ENCODE data around the gene TFDP1.
"Not testable (repeated sequence)": the region's sequence is repeated elsewhere in the genome, so short reads cannot be mapped to it uniquely, and the experiment has no call there.

Gene TFDP1

GRCh38 chr13:113621046-113621445 lies 36.5 kb downstream of the TFDP1 start:
- DNase-seq: no peak

- not testable (repeated sequence) for DNase-seq
These were observed 36.9 kb downstream of the TFDP1 start for GRCh38 chr13:113621498-113621897.

GRCh38 chr13:113621986-113622550 lies 37.5 kb downstream of the TFDP1 start:
- DNase-seq: not testable (repeated sequence)

GRCh38 chr13:113622791-113623490 lies 38.4 kb downstream of the TFDP1 start:
- DNase-seq: no peak

- no peak for DNase-seq
These were observed 39.1 kb downstream of the TFDP1 start for GRCh38 chr13:113623491-113624234.

GRCh38 chr13:113624235-113624587 lies 39.7 kb downstream of the TFDP1 start:
- DNase-seq: no peak

- not testable (repeated sequence) for DNase-seq
These were observed 40.2 kb downstream of the TFDP1 start for GRCh38 chr13:113624640-113625304.

DNA sequence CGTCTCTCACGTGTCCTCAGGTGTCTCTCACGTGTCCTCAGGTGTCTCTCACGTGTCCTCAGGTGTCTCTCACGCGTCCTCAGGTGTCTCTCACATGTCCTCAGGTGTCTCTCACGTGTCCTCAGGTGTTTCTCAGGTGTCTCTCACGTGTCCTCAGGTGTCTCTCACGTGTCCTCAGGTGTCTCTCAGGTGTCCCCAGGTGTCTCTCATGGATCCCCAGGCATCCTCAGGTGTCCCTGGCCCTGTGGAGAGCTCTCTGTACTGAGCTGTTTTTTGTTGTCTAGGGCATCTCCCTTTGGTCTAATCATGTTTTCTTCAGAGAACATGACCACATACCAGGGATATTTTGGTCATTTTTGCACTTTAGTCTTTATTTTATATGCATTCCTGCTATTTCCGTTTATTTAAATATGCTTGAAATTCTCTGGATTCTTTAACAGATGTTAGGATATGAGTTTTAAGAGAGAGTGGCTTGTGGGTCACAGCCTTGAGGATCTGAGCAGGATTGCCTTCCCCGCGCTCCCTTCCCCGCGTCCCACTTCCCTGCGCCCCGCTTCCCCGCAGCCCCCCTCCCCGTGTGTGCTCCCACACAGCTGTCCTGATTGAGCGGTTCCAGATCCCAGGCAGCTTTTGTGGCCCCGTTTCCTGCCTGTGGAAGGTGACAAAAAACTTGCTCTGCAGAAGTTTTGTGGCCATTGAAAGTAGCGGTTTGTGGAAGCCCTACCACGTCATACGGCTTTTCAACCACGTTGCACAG lies 41.6 kb downstream of the TFDP1 start:
- no peak for DNase-seq

DNA sequence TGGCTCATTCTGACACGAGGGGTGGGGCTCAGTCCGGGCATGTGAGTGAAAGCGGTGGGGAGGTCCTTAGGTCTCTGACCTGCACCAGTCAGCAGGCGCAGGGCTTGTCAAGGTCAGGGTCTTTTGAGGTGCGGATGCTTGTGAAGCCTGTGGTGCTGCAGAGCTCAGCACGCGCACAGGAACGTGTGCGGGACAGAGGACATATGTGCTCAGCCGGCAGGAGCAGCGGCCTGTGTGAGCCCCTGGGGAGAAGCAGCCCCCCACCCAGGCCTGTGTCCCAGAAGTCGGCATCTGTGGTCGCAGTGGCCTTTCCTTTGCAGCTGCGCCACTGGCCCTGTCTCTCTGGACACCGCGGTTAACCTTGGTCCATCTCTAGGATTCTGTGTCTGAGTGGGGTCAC lies 42.6 kb downstream of the TFDP1 start:
- DNase-seq: no peak

- DNase-seq: no peak
These were observed 44.0 kb downstream of the TFDP1 start for GRCh38 chr13:113628291-113629270.

DNA sequence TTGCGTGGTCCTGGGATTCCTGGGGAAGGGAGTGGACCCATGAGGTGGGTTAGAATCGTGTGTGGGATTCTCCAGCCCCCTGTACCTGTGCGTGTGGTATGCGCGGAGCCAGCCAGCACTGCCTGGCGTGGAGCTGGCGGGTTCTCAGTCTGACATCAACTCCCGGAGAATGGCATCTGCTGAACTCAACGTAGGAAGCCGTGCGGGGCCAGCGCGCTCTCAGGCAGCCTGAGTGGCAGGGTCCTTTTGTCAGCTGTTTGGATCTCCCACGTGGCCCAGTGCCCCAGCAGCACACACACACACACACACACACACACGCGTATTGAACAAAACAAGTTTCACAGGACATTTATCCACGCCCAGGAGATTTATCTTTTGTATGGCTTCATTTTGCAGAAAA lies 45.3 kb downstream of the TFDP1 start:
- DNase-seq: no peak

DNA sequence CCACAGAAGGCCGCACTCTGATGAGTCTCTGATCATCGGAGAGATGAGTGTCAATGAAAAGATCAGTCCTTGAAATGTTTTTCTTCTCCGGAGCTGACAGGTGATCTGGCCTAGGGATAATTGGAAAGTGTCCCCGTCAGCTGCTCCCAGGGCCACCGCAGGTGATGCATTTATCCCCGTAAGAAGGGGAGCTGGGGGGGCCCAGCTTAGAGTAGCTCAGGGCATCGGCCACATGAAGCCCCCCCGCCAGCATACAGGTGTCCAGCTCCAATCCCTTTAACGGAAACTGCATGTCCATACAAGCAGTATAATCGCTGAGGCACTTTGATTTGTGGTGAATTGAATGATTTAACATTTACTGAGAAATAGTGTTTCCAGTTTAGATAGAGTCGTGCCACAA lies 45.7 kb downstream of the TFDP1 start:
- DNase-seq: no peak

- no peak for DNase-seq
These were observed 46.3 kb downstream of the TFDP1 start for GRCh38 chr13:113630804-113631203.

DNA sequence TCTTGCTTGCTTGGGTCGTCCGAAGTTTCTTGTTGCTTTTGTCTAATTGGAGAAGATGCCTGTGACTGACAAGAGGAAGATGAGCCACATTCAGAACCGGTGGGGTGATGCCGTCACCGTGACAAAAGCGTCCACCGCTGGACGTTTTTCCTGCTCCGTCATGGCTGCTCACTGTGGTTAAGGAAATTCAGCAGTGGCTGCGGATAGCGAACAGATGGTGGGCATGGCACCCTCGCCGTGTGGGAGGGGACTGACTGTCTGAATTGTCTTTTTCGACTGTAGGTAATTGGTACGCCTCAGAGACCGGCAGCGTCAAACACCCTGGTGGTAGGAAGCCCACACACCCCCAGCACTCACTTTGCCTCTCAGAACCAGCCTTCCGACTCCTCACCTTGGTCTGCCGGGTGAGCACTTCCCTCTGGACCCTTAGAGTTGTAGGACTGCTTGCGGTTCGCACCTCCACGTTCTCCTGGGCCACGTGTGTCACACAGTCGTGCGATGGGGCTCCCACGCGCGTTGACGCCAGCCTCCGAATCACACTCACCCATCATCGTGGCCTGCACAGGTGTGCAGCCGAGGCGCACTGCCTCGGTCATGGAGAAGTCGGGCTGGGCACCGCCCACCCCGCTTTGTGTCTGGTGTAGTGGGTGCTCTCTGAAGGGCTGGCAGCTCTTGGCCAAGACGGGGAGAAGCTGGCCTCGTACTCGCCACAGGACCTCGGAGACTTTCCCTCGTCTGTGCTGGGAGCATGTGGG lies 47.0 kb downstream of the TFDP1 start:
- no peak for DNase-seq

DNA sequence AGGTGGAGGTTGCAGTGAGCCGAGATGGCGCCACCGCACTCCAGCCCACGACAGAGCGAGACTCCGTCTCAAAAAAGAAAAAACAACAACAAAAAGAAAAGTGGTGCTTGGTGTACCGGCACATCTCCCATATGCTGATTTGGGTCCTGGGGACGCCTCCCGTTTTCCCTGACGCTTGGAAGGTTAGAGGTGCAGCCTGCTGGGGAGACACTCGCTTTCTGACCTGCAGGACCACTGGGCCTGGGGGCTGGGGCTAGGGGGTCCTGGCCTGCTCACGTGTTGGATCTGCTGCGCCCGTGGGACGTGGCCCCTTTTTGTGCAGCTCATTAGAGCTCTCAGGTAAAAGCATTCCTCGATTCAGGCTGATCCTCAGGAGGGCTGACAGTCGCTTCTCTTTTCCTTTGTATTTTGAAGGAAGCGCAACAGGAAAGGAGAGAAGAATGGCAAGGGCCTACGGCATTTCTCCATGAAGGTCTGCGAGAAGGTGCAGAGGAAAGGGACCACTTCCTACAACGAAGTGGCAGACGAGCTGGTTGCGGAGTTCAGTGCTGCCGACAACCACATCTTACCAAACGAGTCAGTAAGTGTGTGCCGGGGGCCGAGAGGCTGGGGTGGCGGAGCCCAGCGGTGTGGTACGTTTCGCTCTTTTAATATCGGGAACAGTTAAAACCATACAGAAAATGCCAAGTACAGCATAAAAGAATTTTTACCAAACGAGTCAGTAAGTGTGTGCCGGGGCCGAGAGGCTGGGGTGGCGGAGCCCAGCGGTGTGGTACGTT lies 48.3 kb downstream of the TFDP1 start:
- no peak for DNase-seq

DNA sequence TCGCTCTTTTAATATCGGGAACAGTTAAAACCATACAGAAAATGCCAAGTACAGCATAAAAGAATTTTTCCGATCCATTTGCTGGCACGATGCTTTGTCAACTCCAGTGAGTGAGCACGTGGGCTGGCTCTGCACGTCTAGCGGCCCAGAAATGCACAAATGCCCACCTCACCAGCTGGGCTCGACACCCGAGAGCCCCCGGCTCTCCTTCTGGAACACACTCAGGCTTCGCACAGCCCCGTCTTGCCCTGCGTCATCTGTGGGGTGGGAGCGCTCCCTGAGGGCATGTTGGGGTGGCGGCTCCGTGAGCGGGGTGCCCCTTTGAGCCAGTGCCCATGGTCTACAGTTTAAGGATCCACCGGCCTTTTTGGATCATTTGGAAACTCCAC lies 48.9 kb downstream of the TFDP1 start:
- DNase-seq: no peak

DNA sequence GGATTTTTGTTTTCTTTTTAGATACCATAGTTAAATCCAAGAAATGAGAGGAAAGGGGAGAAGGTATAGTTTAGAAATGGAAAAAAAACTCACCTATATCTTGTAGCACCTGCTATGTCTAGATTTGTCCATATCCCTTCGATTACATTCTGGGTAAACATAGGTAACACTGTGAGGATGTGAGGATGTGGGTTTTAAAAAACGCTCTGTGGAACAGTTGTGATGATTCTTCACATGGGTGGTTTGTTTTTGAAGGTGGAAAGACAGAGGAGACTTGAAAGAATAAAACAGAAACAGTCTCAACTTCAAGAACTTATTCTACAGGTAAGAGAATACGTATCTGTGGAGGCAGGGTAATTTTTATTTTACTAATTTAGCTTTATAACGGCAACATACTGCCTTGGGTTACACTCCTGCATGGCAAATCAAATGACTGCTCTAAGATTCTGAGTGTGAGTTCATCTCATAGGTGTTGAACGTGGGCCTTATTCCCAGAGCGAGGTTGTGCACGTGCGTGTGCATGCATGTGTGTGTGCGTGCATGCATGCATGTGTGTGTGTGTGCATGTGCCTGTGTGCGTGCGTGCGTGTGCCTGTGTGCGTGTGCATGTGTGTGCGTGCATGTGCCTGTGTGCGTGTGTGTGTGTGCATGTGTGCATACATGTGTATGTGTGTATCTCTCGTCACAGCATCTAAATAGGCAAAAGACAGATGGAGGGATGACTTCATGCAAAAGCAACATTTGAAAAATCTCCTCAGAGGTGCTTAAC lies 49.9 kb downstream of the TFDP1 start:
- DNase-seq: no peak

DNA sequence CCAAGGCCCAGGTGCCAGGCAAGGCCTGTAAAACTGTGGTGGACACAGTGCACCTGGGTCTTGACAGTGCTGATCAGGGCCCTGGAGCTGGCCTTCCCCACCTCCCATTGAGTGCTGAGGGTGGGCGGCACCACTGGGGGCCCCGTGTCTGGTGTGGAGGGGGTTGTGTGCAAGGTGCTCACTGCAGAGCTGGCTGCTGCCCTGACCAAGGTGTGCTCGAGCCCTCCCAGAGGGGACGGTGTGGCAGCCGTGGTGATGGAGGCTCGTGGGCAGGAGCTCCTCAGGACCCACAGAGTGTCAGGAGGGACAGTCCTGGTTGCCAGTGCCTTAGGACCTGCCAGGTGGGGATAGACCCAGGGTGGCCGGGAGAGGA lies 50.5 kb downstream of the TFDP1 start:
- DNase-seq: no peak

DNA sequence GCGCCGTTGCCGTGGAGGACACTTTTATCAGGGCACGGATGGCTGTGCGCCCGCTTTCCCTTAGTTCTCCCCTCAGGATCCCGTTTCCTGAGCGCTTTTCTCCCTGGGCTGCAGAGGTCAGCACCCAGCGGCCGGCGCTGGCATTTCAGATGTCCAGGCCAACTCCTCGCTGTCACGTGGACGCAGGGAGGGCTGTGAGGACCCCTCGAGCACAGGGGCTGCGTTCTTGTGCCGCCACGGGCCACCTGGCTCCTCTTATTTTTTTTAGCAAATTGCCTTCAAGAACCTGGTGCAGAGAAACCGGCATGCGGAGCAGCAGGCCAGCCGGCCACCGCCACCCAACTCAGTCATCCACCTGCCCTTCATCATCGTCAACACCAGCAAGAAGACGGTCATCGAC lies 51.2 kb downstream of the TFDP1 start:
- DNase-seq: no peak
